Nephron (organoid): ENCODE measurements around the gene UBN2.

ENCODE experiments used
- H3K27ac Mint-ChIP-seq, 3 experiments: 2 replicates each; pipeline ENCODE4 v1.8.0; 2020; ENCODE audit warnings: mixed read lengths in 3 of 3, mild to moderate bottlenecking in 2 of 3, moderate library complexity in 1 of 3
- H3K27me3 Mint-ChIP-seq: 2 replicates; pipeline ENCODE4 v1.8.0; 2021; ENCODE audit warnings: low read depth, mild to moderate bottlenecking, moderate library complexity, mixed read lengths
- H3K36me3 Mint-ChIP-seq: 2 replicates; pipeline ENCODE4 v1.8.0; 2020; ENCODE audit warnings: low read depth, mixed read lengths
- H3K4me1 Mint-ChIP-seq: 2 replicates; pipeline ENCODE4 v1.8.0; 2020; ENCODE audit warnings: mixed read lengths
- H3K4me3 Mint-ChIP-seq, 3 experiments: 2 replicates each; pipeline ENCODE4 v1.8.0; 2020; ENCODE audit warnings: mild to moderate bottlenecking in 3 of 3, mixed read lengths in 3 of 3, moderate library complexity in 2 of 3
- H3K9me3 Mint-ChIP-seq: 2 replicates; pipeline ENCODE4 v1.8.0; 2020; ENCODE audit warnings: mixed read lengths
- CTCF ChIP-seq, 3 experiments: fragments of 200-600 bp; sonication (generic); IDR thresholded peaks; one replicate each; pipeline ENCODE4 v1.5.0; 2021; ENCODE audit warnings: antibody characterized with exemption in 3 of 3; ENCODE audit not compliant: unreplicated experiment in 3 of 3

UBN2 gene

DNA sequence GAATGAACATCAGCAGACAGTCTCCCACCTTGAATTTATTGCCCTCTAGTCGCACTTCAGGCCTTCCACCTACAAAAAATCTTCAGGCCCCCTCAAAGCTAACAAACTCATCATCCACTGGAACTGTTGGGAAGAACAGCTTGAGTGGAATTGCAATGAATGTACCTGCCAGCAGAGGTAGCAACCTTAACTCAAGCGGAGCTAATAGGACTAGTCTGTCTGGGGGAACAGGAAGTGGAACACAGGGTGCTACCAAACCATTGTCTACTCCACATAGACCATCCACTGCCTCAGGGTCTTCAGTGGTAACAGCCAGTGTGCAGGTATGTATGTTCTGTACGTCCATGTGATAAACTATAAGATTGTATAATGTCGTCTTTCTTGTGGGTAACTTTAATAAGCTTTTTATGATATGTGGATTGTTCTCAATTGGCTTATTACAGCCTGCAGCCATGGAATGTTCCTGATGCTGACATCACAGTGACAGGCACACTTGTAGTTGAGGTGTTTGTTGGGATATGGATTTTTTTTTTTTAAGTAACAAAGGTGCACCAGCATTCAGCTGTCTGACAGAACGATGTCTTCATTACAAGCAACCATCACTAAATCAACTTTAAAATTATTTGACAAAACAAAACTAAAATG is 53.3 kb downstream of the UBN2 start:
- Mint-ChIP-seq H3K27me3 (no peaks in the 10 kb centered on the region), H3K4me1 (no peaks in the 10 kb centered on the region), H3K27ac (no peak overlapping the region), H3K9me3 (no peaks in the 10 kb centered on the region), H3K4me3 (no peak overlapping the region), H3K36me3 (peaks cover 60% of the 10 kb centered on the region)
- TF ChIP-seq CTCF (IDR thresholded peaks at IDR 0.05; ENCODE audit: unreplicated experiment in 3 of 3), result no peak

GRCh38 chr7:139286144-139286543 is 55.1 kb downstream of the UBN2 start:
- Mint-ChIP-seq H3K9me3 (no peaks in the 10 kb centered on the region), H3K4me3 (no peak overlapping the region), H3K27me3 (no peaks in the 10 kb centered on the region), H3K4me1 (no peaks in the 10 kb centered on the region), H3K36me3 (peaks cover 59% of the 10 kb centered on the region), H3K27ac (no peak overlapping the region)
- no peak for TF ChIP-seq CTCF (IDR thresholded peaks at IDR 0.05; ENCODE audit: unreplicated experiment in 3 of 3)

DNA sequence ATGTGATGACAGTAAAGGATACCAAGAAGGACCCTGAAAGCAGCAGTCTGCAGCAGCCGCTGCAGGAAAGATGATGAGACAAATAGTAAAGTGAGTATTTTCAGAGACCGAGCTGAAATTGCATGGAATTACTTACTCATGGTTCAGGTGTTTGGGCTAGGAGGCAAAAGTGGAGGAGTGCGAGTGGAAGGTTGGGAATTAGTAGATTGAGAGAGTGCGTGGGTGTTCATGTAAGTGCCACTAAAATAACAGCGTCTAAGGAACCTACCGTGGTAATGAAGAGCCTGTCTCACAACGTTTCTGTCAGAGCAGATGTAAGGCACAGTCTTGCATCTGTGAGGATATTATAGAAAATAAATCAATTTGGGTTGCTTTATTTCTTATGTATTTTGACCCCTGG is 61.8 kb downstream of the UBN2 start:
- Mint-ChIP-seq H3K27me3 (no peaks in the 10 kb centered on the region), H3K27ac (peak overlapping the region in 2 of 3 experiments; percentile 76), H3K4me3 (no peak overlapping the region), H3K36me3 (peaks cover 42% of the 10 kb centered on the region), H3K4me1 (peaks cover 6% of the 10 kb centered on the region), H3K9me3 (no peaks in the 10 kb centered on the region)
- no peak for TF ChIP-seq CTCF (IDR thresholded peaks at IDR 0.05; ENCODE audit: unreplicated experiment in 3 of 3)

- peaks cover 37% of the 10 kb centered on the region for H3K36me3 Mint-ChIP-seq
- TF ChIP-seq CTCF (IDR thresholded peaks at IDR 0.05; ENCODE audit: unreplicated experiment in 3 of 3), result no peak
- no peaks in the 10 kb centered on the region for H3K27me3 Mint-ChIP-seq
- H3K9me3 Mint-ChIP-seq, result no peaks in the 10 kb centered on the region
- H3K4me1 Mint-ChIP-seq, result peaks cover 6% of the 10 kb centered on the region
- H3K4me3 Mint-ChIP-seq, result no peak overlapping the region
- H3K27ac Mint-ChIP-seq, result peak overlapping the region; percentile 19 to 83 (median 21)
Observed at GRCh38 chr7:139293534-139293933, 62.5 kb downstream of the UBN2 start.

- Mint-ChIP-seq H3K36me3 (peaks cover 38% of the 10 kb centered on the region), H3K9me3 (no peaks in the 10 kb centered on the region), H3K27me3 (no peaks in the 10 kb centered on the region), H3K4me3 (no peak overlapping the region), H3K4me1 (peaks cover 6% of the 10 kb centered on the region), H3K27ac (peak overlapping the region; percentile 19 to 83 (median 21))
- no peak for TF ChIP-seq CTCF (IDR thresholded peaks at IDR 0.05; ENCODE audit: unreplicated experiment in 3 of 3)
Observed at GRCh38 chr7:139294241-139294640, 63.2 kb downstream of the UBN2 start.

- H3K27ac Mint-ChIP-seq, result peak overlapping the region; percentile 13 to 83 (median 72)
- H3K36me3 Mint-ChIP-seq, result peaks cover 46% of the 10 kb centered on the region
- H3K4me3 Mint-ChIP-seq, result no peak overlapping the region
- no peak for TF ChIP-seq CTCF (IDR thresholded peaks at IDR 0.05; ENCODE audit: unreplicated experiment in 3 of 3)
- H3K9me3 Mint-ChIP-seq, result no peaks in the 10 kb centered on the region
- no peaks in the 10 kb centered on the region for H3K27me3 Mint-ChIP-seq
- peaks cover 6% of the 10 kb centered on the region for H3K4me1 Mint-ChIP-seq
Observed at GRCh38 chr7:139294951-139295575, 64.0 kb downstream of the UBN2 start.
